ENCODE data around the gene VPS11.

The VPS11 gene

DNA sequence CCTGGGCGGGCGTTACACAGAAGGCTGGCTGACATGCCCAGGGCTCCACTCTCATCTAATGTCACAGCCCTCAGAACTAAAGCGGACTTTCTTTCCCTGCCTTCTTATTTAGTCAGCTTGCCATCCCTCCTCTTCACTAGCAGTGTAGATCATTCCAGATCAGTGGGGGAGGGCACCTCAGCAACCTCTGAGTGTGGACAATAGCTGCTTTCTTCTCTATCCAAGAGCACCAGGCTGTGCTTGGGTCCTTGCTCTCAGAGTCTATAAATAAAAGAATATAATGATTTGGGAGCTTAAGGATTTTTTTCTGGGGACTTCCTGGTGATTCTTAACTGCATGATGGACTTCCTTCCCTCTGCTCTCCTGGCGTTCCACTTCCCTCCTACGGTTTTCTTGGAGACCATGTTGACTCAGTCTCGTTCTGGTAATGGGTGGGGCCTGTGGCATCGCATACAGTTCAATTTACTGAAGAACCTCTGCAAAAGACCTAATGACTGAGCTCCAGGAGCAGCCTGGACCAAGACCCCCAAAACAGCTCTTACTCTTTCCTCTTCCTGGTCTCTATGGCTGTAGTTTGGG is 14.2 kb downstream of the VPS11 start:
- no peak for DNase-seq (ENCODE audit: low read depth in 2 of 2)

DNA sequence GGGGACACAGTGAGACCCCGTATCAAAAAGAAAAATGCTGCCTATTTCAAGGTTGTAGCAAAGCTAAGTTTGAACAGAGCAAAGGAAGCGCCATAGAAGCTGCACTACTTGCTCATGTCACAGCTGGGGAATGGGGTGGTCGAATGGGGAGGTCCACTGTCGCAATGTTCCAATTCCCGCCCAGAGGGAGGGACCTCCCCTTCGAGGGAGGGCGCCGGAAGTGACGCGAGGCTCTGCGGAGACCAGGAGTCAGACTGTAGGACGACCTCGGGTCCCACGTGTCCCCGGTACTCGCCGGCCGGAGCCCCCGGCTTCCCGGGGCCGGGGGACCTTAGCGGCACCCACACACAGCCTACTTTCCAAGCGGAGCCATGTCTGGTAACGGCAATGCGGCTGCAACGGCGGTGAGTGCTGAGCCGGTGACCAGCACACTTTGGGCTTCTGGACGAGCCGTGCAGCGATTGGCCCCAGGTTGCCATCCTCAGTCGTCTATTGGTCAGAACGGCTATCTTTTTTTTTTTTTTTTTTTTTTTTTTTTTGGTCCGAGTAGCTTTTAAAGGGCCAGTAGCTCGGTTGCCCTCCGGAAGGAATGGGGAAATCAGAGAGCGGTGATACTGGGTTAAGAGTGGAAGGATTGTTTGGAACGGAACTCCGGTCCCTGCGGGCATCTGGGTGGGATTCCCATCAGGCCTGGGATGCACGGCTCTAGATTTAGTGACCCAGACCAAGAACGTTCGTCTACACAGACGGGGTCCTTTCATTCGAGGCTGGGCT is 17.2 kb downstream of the VPS11 start, which contains the start of gene HMBS:
Gene HMBS (plus strand): TSS at position 219 of the 774 bp plus-strand sequence. CDS start 153 bp downstream, at position 372.
- peak; percentile 83 to 89 for DNase-seq (ENCODE audit: low read depth in 2 of 2)

DNA sequence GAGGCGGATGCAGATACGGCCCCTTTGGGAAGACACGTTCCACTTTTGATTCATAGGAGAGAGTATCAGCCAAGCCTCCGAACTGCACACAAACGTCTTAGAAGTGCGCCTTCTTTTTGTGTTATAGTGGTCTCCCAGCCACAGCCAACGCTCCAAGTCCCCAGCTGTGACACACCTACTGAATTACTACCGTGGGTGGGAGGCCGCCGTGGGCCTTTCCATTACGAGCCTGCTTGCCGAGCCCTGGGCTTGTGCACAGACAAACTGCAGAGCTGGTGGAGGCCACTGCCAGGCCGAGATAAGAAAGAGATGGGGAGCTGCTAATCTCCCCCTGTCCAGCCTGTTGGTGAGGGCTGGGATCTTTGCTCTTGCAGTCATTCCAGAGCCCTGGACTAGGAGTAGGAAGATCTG is 17.8 kb downstream of the VPS11 start:
- peak in 1 of 2 experiments; percentile 29 for DNase-seq (ENCODE audit: low read depth in 2 of 2)

DNA sequence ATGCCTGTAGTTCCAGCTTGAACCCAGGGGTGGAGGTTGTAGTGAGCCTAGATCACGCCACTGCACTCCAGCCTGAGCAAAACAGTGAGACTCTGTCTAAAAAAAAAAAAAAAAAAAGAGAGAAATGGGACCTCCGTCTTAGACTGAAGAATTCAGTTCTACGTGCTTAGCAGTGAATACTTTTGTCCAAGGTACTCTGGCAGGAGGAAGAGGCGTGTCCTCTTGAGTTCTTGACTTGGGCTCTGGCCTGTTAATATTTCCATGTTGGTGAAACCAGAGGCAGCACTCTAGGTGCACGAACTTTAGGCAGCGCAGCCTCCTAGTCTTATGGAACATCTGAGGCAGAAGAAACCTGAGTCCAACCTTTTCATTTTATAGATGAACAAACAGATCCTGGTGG is 19.5 kb downstream of the VPS11 start:
- no peak for DNase-seq (ENCODE audit: low read depth in 2 of 2)

DNA sequence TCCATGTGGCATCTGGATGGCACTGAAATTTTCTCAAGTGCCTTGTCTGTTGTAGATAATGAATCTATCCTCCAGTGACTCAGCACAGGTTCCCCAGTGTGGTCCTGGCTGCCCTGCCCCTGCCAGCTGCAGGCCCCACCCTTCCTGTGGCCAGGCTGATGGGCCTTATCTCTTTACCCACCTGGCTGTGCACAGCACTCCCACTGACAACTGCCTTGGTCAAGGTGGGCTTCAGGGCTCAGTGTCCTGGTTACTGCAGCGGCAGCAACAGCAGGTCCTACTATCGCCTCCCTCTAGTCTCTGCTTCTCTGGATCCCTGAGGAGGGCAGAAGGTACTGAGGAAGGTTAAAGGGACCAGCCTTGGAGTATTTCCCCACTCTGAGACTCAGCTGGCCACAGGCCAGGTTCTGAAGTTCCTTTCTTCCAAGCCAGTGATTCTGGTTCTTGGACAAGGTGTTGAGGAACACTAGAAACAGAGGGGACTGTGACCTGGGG is 20.2 kb downstream of the VPS11 start:
- no peak for DNase-seq (ENCODE audit: low read depth in 2 of 2)

DNA sequence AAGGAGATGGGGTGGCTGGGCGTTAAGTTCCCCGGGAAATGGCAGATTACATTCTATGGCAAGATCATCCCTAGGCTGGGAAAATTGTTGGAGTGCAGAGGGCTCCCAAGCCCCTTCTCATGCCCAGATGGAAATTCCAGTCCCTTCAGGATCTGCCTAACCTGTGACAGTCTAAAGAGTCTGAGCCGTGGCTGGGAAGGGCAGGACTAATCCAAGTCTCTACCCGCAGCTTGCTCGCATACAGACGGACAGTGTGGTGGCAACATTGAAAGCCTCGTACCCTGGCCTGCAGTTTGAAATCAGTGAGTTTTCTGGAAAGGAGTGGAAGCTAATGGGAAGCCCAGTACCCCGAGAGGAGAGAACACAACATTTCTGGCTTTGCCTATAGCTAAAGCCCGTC is 20.8 kb downstream of the VPS11 start:
- no peak for DNase-seq (ENCODE audit: low read depth in 2 of 2)

DNA sequence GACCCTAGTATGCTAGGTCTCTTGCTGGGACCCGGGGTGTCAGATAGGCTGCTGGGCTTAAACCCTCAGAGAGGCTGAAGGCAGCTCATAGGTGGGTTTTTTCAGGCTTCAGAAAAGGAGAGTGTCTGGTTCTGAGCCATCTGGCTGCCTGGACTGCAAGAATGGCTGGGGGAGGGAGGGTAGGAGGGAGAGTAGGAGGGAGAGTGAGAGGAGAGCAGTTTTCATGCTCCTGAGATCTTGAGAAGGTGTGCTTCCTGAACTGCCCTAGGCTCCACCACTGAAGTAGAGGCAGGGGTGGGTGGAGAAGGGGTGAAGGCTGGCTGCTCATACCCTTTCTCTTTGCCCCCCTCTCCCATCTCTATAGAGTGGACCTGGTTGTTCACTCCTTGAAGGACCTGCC is 21.7 kb downstream of the VPS11 start:
- DNase-seq (ENCODE audit: low read depth in 2 of 2): no peak

DNA sequence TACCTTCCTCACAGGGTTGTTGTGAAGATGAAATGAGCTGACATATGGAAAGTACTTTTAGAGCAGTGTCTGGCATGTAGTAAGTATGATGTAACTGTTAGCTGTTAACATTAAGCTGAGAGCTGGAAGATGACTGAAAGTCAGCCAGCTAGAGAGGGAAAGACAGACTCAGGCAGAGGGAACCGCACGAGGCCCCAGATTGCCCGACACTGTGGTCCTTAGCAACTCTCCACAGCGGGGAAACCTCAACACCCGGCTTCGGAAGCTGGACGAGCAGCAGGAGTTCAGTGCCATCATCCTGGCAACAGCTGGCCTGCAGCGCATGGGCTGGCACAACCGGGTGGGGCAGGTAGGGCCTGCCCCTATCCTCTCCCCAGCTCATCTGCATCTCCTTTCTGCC is 23.6 kb downstream of the VPS11 start:
- DNase-seq (ENCODE audit: low read depth in 2 of 2): no peak

DNA sequence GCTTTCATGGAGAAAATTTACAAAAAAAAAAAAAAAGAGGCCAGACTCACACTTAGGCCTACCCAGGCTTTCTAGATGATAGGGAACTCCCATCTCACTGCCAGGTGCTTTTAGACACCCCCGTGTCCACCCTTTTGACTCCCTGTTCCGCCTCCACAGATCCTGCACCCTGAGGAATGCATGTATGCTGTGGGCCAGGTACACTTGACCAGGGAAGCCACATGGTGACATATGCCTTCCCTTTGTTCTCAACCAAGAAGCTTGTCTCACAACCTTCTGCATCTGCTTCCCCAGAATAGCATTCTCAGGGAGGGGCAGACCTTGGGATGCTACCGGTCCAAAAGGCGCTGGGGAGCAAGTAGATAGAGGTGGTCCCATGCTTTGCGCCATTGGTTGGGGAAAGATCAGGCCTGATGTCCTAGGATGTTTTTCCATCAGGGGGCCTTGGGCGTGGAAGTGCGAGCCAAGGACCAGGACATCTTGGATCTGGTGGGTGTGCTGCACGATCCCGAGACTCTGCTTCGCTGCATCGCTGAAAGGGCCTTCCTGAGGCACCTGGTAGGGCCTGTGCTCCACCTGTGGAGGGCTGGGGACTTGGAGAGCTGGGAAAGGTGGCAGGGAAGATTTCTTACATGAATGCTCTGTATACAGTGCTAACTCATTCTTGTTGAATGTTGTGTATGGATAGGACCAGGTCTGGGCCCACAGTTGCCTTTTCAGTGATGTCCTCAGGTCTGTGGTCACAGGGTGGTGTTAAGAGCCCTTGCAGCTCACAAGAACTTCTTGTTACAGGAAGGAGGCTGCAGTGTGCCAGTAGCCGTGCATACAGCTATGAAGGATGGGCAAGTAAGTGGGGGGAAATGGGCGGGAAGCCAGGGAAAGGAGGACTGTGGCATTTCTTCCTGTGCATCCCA is 24.6 kb downstream of the VPS11 start:
- DNase-seq (ENCODE audit: low read depth in 2 of 2): peak in 1 of 2 experiments; percentile 11

DNA sequence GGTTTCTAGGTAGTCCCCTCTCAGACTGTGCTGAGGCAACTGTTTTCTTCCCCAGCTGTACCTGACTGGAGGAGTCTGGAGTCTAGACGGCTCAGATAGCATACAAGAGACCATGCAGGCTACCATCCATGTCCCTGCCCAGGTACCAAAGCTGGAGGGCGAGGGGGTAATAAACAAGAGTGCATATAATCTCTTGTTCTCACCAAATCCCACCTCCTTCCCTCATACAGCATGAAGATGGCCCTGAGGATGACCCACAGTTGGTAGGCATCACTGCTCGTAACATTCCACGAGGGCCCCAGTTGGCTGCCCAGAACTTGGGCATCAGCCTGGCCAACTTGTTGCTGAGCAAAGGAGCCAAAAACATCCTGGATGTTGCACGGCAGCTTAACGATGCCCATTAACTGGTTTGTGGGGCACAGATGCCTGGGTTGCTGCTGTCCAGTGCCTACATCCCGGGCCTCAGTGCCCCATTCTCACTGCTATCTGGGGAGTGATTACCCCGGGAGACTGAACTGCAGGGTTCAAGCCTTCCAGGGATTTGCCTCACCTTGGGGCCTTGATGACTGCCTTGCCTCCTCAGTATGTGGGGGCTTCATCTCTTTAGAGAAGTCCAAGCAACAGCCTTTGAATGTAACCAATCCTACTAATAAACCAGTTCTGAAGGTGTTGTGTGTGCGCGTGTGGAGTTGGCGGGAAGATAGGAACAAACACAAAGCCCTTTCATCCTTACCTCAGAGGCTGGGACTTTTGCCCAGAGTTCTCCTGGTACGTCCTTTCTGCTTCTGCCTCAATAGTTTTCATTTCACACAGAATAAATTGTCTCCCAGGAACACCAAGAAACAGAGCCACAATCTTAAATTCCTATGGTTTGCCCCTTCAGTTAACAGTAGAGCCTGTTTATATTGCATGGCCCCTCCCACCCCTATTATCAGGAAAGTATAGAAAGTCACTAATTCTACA is 25.5 kb downstream of the VPS11 start:
- DNase-seq (ENCODE audit: low read depth in 2 of 2): peak in 1 of 2 experiments; percentile 10

DNA sequence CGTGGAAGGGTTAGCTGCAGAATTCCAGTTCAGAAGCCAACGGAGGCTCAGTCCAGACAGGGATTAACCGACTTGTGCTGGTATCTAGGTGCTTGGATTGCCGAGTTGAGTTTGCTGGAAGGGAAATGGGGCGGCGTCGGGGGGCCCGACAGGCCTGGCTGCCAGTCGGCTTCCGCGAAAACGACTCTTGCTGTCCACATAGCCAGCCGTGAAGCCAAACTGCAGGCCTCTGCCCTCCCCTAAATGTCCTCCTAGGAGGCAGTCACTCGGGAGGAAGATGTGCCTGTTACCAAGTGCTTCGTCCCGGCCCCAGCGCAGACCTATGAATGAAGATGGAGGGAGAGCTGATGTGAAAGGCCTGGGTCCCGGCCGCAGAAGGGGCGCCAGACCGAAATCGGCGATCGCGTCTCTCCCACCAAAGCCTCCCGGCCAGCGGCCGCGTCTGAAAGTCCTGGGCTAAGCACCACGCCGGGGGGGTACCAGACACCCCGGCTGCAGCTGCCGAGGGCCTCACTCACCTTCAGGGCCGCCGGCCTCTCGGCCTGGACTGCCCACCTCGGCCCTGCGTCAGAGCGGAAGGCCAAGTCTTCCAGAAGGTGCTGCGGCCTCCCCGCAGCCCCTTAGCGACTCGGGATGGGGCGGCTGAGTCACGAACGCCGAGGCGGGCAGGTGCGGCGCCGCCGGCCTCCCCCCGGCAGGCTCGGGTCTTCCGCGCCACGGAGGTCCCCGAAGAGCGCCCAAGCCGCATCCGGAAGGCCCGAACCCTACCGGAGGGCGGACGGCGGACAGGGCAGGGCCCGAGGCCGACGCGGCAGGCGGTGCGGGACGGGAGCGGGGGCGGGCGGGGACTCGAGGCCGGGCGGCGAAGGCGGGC is 26.6 kb downstream of the VPS11 start:
- DNase-seq (ENCODE audit: low read depth in 2 of 2): peak; percentile 28 to 29

DNA sequence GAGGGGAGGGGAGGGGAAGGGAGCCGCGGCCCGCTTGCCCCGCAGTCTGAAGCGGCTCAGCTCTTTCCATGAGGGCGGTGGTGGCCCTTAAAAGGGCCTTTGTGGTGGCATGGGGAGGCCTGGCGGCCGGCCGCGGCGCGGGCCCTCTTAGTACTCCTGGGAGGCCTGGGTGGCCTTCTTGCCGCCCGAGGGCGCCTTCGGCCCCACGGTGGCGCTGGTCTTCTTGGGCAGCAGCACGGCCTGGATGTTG is 27.1 kb downstream of the VPS11 start:
- peak in 1 of 2 experiments; percentile 26 for DNase-seq (ENCODE audit: low read depth in 2 of 2)

DNA sequence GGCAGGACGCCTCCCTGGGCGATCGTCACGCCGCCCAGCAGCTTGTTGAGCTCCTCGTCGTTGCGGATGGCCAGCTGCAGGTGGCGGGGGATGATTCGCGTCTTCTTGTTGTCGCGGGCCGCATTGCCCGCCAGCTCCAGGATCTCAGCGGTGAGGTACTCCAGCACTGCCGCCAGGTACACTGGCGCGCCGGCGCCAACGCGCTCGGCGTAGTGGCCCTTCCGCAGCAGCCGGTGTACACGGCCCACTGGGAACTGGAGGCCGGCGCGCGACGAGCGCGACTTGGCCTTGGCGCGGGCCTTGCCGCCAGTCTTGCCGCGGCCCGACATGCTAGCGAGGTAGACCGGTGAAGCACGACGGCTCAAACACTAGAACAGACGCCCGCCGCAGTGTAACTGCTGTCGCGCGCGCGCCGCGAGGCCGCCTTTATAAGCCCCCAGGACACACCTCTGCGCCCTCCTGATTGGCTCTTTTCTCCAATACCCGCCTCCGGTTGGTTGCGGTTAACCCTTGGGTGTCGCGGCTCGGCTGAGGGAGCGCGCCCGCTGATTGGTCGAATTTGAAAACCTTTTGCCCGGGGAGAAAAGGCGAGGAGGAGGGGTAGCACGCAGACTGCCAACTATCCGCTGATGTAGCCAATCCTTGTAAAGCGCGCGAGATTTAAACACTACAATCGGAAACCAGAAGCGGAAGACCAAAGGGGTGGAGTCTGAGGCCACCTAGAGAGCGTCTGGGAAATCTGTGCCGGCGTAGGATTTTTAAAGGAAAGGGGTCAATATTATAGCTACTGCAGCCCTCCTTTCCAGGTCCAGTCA is 27.7 kb downstream of the VPS11 start:
- DNase-seq (ENCODE audit: low read depth in 2 of 2): peak; percentile 98 to 99

DNA sequence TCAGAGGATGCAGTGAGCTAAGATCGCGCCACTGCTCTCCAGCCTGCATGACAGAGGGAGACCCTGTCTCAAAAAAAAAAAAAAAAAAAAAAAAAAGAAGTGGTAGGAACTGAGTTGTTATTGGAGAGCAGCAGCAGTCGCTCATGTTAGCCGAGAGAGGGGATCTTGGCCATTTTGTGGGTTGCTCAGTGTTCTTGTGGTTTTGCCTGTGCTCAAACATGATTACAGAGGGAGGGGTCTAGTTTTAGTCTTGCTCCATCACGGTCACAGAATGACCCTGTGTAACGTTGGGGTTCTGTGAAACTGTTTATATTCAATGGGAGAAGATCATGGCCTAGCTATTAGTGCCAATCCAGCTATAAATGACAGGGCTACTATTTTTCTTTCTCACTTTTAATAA is 32.1 kb downstream of the VPS11 start:
- no peak for DNase-seq (ENCODE audit: low read depth in 2 of 2)

DNA sequence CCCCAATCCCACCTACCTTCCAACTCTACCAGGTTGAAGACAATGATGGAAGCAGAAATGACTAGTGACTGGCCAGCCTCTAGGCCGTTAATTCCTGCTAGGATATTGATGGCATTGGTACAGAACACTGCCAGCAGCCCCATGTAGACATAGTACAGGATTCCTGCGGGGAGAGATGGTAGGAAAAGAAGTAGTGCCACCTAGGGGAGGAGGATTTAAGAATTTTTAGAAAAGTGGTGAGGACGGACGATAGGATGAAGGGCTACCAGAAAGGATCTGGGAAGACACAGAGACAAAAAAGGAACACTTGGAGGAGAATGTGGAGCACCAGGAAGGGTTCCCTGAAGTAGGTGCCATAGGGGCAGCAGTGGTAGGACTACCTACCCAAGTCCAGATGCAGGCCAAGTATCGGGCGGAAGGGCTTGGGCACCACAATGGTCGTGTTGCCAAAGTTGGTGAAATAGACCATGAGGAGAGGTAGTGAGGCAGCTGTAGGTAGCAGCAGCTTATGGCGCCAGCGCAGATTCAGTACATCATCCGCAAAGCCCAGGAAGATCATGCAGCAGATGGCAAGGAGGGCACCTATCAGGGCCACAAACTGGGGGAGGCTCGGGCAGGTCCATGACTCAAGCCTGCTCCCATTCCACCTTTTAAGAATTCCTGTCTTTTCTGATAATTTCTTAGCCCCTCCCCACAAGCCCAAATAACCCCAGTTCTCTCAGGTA is 32.8 kb downstream of the VPS11 start:
- no peak for DNase-seq (ENCODE audit: low read depth in 2 of 2)

DNA sequence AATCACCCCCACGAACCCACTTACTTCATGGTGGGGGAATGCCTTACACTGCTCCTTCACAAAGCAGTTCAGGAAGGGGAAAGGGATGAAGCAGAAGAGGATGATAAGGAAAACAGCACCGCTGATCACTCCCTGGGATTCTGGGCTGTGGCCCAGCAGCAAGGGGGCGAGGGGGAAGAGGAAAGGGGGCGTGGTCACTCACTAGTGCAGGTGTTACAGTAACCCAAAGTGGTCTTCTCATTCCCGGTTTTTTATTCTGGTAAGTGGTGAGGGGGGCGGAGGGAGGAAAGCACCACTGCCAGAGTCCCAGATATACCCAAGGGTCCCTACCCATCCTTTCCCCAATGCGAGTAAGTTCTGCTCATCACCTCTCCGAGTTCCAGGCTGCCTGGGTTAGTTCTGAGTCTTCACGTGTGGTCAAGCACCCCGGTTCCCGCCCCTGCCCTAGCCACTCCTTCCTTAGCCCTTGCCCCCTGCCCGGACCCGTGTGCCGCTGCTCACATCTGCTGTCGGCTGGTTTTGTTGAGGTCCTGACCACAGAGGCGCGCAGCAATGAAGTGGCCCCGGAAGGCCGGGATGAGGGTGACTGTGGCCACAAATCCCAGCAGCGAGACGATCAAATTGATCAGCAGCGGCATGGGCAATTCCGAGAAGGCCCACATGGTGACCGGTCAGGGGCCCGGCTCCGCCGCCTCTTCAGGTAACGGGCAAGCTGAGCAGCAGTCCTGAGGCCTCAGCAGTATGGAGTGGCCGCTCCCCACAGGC is 33.6 kb downstream of the VPS11 start:
- peak in 1 of 2 experiments; percentile 25 for DNase-seq (ENCODE audit: low read depth in 2 of 2)

DNA sequence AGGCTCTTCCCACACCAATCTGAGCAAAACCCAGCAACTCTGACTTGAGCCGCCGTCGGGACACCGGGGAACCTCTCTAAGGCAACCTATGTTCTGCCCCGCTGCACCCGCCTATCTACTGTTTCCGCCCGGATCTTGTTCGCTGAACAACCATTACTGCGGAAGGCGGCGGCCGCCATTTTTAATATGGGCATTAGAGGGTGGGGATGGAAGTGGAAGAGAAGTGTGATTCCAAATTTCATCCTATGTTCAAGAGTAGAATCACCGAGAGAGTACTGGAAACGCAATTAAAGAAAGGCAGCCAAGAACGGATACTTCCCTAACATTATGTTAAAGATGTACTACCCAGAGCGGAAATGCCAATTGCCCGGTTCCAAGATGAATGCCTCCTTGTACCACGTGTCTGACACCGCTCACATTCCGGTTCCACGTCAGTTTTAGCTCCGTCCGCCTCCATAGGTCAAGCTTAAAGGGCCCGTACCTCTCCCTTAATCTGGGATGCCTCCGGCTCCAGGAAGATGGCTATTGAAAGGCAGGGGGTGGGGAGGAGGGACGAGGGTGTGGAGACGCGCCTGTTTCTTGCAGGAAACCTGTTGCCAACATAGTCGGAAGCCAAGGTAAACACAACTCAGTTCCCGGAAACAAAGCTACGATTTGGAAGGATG is 34.3 kb downstream of the VPS11 start, which contains the start of gene DPAGT1:
Gene DPAGT1 (minus strand): TSS at position 95 of the 665 bp plus-strand sequence. CDS start 198 bp downstream, outside the sequence.
- DNase-seq (ENCODE audit: low read depth in 2 of 2): peak; percentile 73 to 82
